Caco-2 (cell line): ENCODE measurements around the gene SREBF1. TPM values are rescaled to one million over a fixed set of nuclear protein-coding genes. Genes with fewer than 3 reads are reported as not detected.

Source experiments
- BruUV-seq: library from RNA; stranded (reverse); fragments of 400-500 nt; replicated peaks from 2 replicates; lab custom pipeline; 2021; lab: Mats Ljungman, UMichigan
- CTCF ChIA-PET: fragments of 300-600 bp; sonication (Branson Sonifier 250); formaldehyde crosslinking; loops from one replicate; lab custom pipeline; 2022; ENCODE audit warnings: antibody characterized with exemption; lab: Charles Lee
- POLR2A ChIA-PET: fragments of 300-600 bp; sonication (Branson Sonifier 250); formaldehyde crosslinking; loops from one replicate; lab custom pipeline; 2022; ENCODE audit warnings: antibody characterized with exemption; lab: Charles Lee
- DNase-seq, 2 experiments: peaks; one replicate each; pipeline versions ENCODE4 v3.0.0 to v3.0.0-alpha.2; 2020 to 2022
- H3K27me3 ChIP-seq: replicated peaks from 2 replicates; pipeline ENCODE4 v1.6.0; 2011; ENCODE audit warnings: low read length; ENCODE audit not compliant: control insufficient read depth, insufficient read depth
- H3K36me3 ChIP-seq: 2 replicates; pipeline ENCODE4 v1.5.1; 2011; ENCODE audit warnings: low read length; ENCODE audit not compliant: control insufficient read depth, insufficient read depth
- H3K4me1 ChIP-seq: fragments of 250-450 bp; sonication (Bioruptor Pico); 2 replicates; pipeline ENCODE4 v1.5.1; 2020; ENCODE audit warnings: mild to moderate bottlenecking
- H3K4me3 ChIP-seq: 2 replicates; pipeline ENCODE4 v1.5.1; 2011; ENCODE audit warnings: low read depth, mild to moderate bottlenecking, control low read depth, low read length
- H3K9me3 ChIP-seq: fragments of 250-450 bp; sonication (Bioruptor Pico); 2 replicates; pipeline ENCODE4 v1.5.1; 2020; ENCODE audit warnings: mild to moderate bottlenecking, moderate library complexity
- H3K27ac Mint-ChIP-seq: one replicate; pipeline ENCODE4 v1.8.0; 2022; ENCODE audit warnings: mixed read lengths; ENCODE audit not compliant: unreplicated experiment
- H3K27me3 Mint-ChIP-seq: one replicate; pipeline ENCODE4 v1.8.0; 2022; ENCODE audit warnings: mixed read lengths; ENCODE audit not compliant: insufficient read depth, unreplicated experiment
- H3K36me3 Mint-ChIP-seq: one replicate; pipeline ENCODE4 v1.8.0; 2022; ENCODE audit warnings: mild to moderate bottlenecking, mixed read lengths; ENCODE audit not compliant: insufficient read depth, unreplicated experiment
- H3K4me1 Mint-ChIP-seq: one replicate; pipeline ENCODE4 v1.8.0; 2022; ENCODE audit warnings: low read depth, mixed read lengths; ENCODE audit not compliant: unreplicated experiment
- H3K4me3 Mint-ChIP-seq: one replicate; pipeline ENCODE4 v1.8.0; 2022; ENCODE audit warnings: mild to moderate bottlenecking, moderate library complexity, mixed read lengths; ENCODE audit not compliant: unreplicated experiment
- H3K9me3 Mint-ChIP-seq: one replicate; pipeline ENCODE4 v1.8.0; 2022; ENCODE audit warnings: mixed read lengths; ENCODE audit not compliant: unreplicated experiment
- intact Hi-C: fragments of 100-400 bp; cut with micrococcal nuclease; formaldehyde crosslinking; loops from one replicate; pipeline ENCODE4 v1.10.0; 2022; ENCODE audit not compliant: unreplicated experiment
- total RNA-seq: library from RNA; stranded (reverse); gene quantifications from 2 replicates; pipeline ENCODE4 v1.2.3, GENCODE V29; 2022
- TF ChIP-seq, protein P1 (sequence below), 2 experiments: fragments of 200-600 bp in 1 of 2; IDR thresholded peaks; 1 replicate in 1 of 2; 2 replicates in 1 of 2; pipeline versions ENCODE4 v1.5.1 to v1.8.0; 2011 to 2022; ENCODE audit warnings: antibody characterized with exemption in 1 of 2, control low read depth in 1 of 2, inconsistent platforms in 1 of 2, low read depth in 1 of 2, low read length in 1 of 2, mild to moderate bottlenecking in 1 of 2, moderate library complexity in 1 of 2; ENCODE audit not compliant: insufficient read depth in 1 of 2, severe bottlenecking in 1 of 2, unreplicated experiment in 1 of 2

Gene SREBF1
- total RNA-seq, 1 experiment from 2014 or later, result 118 TPM

- intact Hi-C loops, result no loop called here
- no peaks in the 10 kb centered on the region for H3K4me1 ChIP-seq
- BruUV-seq, result no TSS peak
- no peak overlapping the region for H3K4me3 Mint-ChIP-seq
- H3K36me3 Mint-ChIP-seq, result peaks cover 62% of the 10 kb centered on the region
- no peak overlapping the region for H3K4me3 ChIP-seq
- CTCF ChIA-PET, result no interaction called here
- no peak for DNase-seq
- H3K9me3 Mint-ChIP-seq, result no peaks in the 10 kb centered on the region
- no peaks in the 10 kb centered on the region for H3K9me3 ChIP-seq
- POLR2A ChIA-PET, result no interaction called here
- H3K27me3 Mint-ChIP-seq, result no peaks in the 10 kb centered on the region
- no peaks in the 10 kb centered on the region for H3K4me1 Mint-ChIP-seq
- H3K27me3 ChIP-seq, result no peaks in the 10 kb centered on the region
- TF ChIP-seq, protein P1, sequence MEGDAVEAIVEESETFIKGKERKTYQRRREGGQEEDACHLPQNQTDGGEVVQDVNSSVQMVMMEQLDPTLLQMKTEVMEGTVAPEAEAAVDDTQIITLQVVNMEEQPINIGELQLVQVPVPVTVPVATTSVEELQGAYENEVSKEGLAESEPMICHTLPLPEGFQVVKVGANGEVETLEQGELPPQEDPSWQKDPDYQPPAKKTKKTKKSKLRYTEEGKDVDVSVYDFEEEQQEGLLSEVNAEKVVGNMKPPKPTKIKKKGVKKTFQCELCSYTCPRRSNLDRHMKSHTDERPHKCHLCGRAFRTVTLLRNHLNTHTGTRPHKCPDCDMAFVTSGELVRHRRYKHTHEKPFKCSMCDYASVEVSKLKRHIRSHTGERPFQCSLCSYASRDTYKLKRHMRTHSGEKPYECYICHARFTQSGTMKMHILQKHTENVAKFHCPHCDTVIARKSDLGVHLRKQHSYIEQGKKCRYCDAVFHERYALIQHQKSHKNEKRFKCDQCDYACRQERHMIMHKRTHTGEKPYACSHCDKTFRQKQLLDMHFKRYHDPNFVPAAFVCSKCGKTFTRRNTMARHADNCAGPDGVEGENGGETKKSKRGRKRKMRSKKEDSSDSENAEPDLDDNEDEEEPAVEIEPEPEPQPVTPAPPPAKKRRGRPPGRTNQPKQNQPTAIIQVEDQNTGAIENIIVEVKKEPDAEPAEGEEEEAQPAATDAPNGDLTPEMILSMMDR (IDR thresholded peaks at IDR 0.05; ENCODE audit: insufficient read depth in 1 of 2, low read depth in 1 of 2, low read length in 1 of 2, severe bottlenecking in 1 of 2, unreplicated experiment in 1 of 2), result no peak
- peaks cover 2% of the 10 kb centered on the region; the same call in 1 of the 2 replicates for H3K36me3 ChIP-seq
- H3K27ac Mint-ChIP-seq, result peak overlapping the region; percentile 64
Observed at GRCh38 chr17:17800504-17801021, 36.2 kb downstream of the SREBF1 start.

DNA sequence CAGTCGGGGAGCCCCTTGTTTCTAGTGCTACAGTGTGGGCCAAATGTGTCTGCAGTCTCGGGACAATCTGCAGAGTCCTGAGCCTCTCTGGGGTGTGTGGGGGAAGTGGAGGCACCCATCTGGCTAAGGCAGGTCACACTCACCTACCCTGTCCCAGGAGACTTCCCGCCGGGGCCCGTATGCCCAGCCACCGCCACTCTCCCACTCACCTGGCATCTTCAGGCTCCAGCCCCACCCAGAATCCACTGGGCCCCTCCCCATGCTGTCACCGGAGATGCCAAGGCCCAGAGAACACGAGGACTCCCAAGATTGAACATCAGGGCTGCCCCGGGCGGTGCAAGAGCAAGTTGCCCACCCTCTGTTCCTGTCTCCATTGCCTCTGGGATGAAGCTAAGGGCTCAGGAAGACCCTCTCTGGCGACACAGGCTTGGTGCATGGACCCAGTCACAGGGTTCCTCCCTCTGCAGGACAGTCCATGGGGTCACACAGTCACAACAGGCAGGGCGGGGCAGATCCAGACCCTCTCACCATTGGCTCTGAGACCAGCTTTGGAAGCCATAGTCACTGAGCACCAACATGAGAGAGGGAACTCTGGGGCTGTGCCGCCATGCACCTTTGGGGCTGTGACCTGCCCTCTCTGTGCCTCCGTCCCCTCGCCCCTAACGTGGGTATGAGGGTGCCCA lies 38.1 kb downstream of the SREBF1 start:
- TF ChIP-seq, protein P1 (IDR thresholded peaks at IDR 0.05; ENCODE audit: insufficient read depth in 1 of 2, low read depth in 1 of 2, low read length in 1 of 2, severe bottlenecking in 1 of 2, unreplicated experiment in 1 of 2), result no peak
- no peaks in the 10 kb centered on the region for H3K9me3 ChIP-seq
- peaks cover 1% of the 10 kb centered on the region; the same call in 1 of the 2 replicates for H3K36me3 ChIP-seq
- Mint-ChIP-seq H3K4me3 (no peak overlapping the region), H3K4me1 (no peaks in the 10 kb centered on the region), H3K36me3 (peaks cover 54% of the 10 kb centered on the region), H3K27me3 (no peaks in the 10 kb centered on the region), H3K9me3 (no peaks in the 10 kb centered on the region), H3K27ac (no peak overlapping the region)
- no peak overlapping the region for H3K4me3 ChIP-seq
- DNase-seq, result no peak
- POLR2A ChIA-PET, result no interaction called here
- intact Hi-C loops, result no loop called here
- no peaks in the 10 kb centered on the region for H3K4me1 ChIP-seq
- no TSS peak for BruUV-seq
- CTCF ChIA-PET, result no interaction called here
- H3K27me3 ChIP-seq, result no peaks in the 10 kb centered on the region

DNA sequence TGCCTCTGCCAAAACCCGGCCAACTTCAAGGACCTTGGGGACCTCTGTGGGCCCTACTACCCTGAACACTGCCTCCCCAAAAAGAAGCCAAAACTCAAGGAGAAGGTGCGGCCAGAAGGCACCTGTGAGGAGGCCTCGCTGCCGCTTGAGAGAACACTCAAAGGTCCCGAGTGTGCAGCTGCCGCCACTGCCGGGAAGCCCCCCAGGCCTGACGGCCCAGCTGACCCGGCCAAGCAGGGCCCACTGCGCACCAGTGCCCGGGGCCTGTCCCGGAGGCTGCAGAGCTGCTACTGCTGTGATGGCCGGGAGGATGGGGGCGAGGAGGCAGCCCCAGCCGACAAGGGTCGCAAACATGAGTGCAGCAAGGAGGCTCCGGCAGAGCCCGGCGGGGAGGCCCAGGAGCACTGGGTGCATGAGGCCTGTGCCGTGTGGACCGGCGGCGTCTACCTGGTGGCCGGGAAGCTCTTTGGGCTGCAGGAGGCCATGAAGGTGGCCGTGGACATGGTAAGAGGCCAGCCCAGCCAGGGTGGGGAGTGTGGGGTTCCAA lies 38.7 kb downstream of the SREBF1 start:
- H3K4me1 Mint-ChIP-seq, result no peaks in the 10 kb centered on the region
- TF ChIP-seq, protein P1 (IDR thresholded peaks at IDR 0.05; ENCODE audit: insufficient read depth in 1 of 2, low read depth in 1 of 2, low read length in 1 of 2, severe bottlenecking in 1 of 2, unreplicated experiment in 1 of 2), result no peak
- Histone ChIP-seq H3K9me3 (no peaks in the 10 kb centered on the region), H3K4me1 (no peaks in the 10 kb centered on the region), H3K4me3 (no peak overlapping the region), H3K36me3 (peaks cover 2% of the 10 kb centered on the region; the same call in 1 of the 2 replicates), H3K27me3 (no peaks in the 10 kb centered on the region)
- no TSS peak for BruUV-seq
- no peak for DNase-seq
- no peaks in the 10 kb centered on the region for H3K9me3 Mint-ChIP-seq
- no peaks in the 10 kb centered on the region for H3K27me3 Mint-ChIP-seq
- H3K36me3 Mint-ChIP-seq, result peaks cover 56% of the 10 kb centered on the region
- no peak overlapping the region for H3K27ac Mint-ChIP-seq
- CTCF ChIA-PET, result no interaction called here
- intact Hi-C loops, result no loop called here
- POLR2A ChIA-PET, result no interaction called here
- no peak overlapping the region for H3K4me3 Mint-ChIP-seq
